Common myeloid progenitor, CD34-positive (primary cell): ENCODE data around the gene DUSP3.

Experiments
- CTCF ChIA-PET: fragments of 350-600 bp; sonication (Branson Sonifier 250); formaldehyde crosslinking; loops from one replicate; lab custom pipeline; 2021; ENCODE audit warnings: antibody characterized with exemption; lab: Charles Lee
- POLR2A ChIA-PET: fragments of 350-600 bp; sonication (Branson Sonifier 250); formaldehyde crosslinking; loops from one replicate; lab custom pipeline; 2021; ENCODE audit warnings: antibody characterized with exemption; lab: Charles Lee
- DNase-seq, 3 donors: peaks; one replicate each; pipeline versions ENCODE4 v3.0.0 to v3.0.0-alpha.2; 2013
- H3K27ac ChIP-seq, 2 experiments: 1 replicate in 1 of 2; 2 replicates in 1 of 2; pipeline ENCODE4 v1.7.0; 2013; ENCODE audit warnings: inconsistent platforms in 2 of 2, low read length in 2 of 2, mild to moderate bottlenecking in 2 of 2, low read depth in 1 of 2, moderate library complexity in 1 of 2; ENCODE audit not compliant: severe bottlenecking in 2 of 2, insufficient read depth in 1 of 2, poor library complexity in 1 of 2
- H3K27me3 ChIP-seq, 5 experiments: replicated peaks in 2 of 5; 1 replicate in 3 of 5; 2 replicates in 2 of 5; pipeline versions ENCODE4 v1.6.1 to v1.7.0; 2013; ENCODE audit warnings: low read length in 4 of 5, mild to moderate bottlenecking in 2 of 5, moderate library complexity in 2 of 5, inconsistent platforms in 1 of 5; ENCODE audit not compliant: insufficient read depth in 5 of 5, control insufficient read depth in 4 of 5
- H3K36me3 ChIP-seq, 4 experiments: 1 replicate in 2 of 4; 2 replicates in 2 of 4; pipeline versions ENCODE4 v1.6.1 to v1.7.0; 2013; ENCODE audit warnings: low read length in 3 of 4, control low read depth in 1 of 4, mild to moderate bottlenecking in 1 of 4; ENCODE audit not compliant: control insufficient read depth in 4 of 4, insufficient read depth in 4 of 4
- H3K4me1 ChIP-seq, 4 experiments: 1 replicate in 3 of 4; 2 replicates in 1 of 4; pipeline versions ENCODE4 v1.6.1 to v1.7.1; 2013; ENCODE audit warnings: low read length in 3 of 4, mild to moderate bottlenecking in 3 of 4, control low read depth in 1 of 4, inconsistent platforms in 1 of 4, moderate library complexity in 1 of 4; ENCODE audit not compliant: control insufficient read depth in 4 of 4, insufficient read depth in 4 of 4; ENCODE audit errors: control extremely low read depth in 1 of 4
- H3K4me3 ChIP-seq, 7 experiments: 1 replicate in 4 of 7; 2 replicates in 3 of 7; pipeline versions ENCODE4 v1.5.1 to v1.7.0; 2013; ENCODE audit warnings: mild to moderate bottlenecking in 7 of 7, low read length in 6 of 7, moderate library complexity in 6 of 7, inconsistent platforms in 2 of 7, low read depth in 2 of 7, control low read depth in 1 of 7; ENCODE audit not compliant: insufficient read depth in 4 of 7, control insufficient read depth in 1 of 7; ENCODE audit errors: extremely low read depth in 1 of 7
- H3K9me3 ChIP-seq, 5 experiments: 1 replicate in 4 of 5; 2 replicates in 1 of 5; pipeline versions ENCODE4 v1.6.1 to v1.7.1; 2013; ENCODE audit warnings: low read length in 4 of 5, mild to moderate bottlenecking in 2 of 5, inconsistent platforms in 1 of 5, low read depth in 1 of 5, moderate library complexity in 1 of 5; ENCODE audit not compliant: control insufficient read depth in 4 of 5, insufficient read depth in 2 of 5; ENCODE audit errors: control extremely low read depth in 1 of 5
- WGBS: methylation state at CpG from one replicate; pipeline ENCODE4 v1.1.5; 2013; ENCODE audit not compliant: insufficient coverage; 5-methylcytosine and 5-hydroxymethylcytosine counted together

Gene DUSP3

DNA sequence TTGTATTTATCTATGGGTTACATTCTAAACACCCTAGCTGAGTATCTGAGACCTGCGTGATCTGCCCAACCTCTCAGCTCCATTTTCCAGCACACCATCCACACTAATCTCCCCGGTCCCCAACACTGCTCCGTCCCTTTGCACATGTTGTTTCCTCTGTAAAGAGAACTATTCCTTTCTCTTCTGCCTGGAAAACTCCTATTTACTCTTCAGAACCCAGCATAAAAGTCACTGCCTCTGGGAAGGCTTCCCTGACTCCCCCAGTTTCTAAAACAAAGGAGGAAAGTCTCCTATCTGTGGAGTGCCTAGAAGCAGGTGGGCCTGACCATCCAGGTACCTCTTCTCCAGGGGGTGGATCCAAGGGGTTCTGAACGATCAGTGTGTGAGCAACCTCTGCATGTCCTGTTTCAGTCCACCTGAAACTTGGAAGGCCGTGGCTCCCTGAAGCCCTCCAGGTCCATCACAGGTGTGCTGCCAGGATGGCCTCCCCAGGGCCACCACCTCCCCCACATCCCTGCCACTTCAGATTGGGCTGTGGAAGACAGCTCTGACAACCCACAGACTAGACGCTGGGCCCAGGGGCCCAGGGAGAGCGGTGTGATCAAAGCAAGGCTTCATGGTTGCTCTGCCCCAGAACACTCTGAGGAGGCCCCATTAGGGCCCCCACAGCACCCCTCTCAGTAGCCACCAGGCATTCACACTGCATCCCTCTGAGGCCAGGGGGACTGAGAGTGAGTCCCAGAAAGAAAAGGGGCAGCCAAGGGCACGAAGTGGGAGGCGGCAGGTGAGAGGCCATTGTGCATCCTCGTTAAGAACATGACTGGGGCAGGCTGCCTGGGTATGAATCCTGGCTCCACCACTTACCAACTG lies 33.9 kb upstream of the DUSP3 start:
- Histone ChIP-seq H3K27me3 (no peaks in the 10 kb centered on the region), H3K4me3 (no peak overlapping the region)
- 100% methylated on average over 6 of the region's 10 CpGs for whole genome bisulfite sequencing

DNA sequence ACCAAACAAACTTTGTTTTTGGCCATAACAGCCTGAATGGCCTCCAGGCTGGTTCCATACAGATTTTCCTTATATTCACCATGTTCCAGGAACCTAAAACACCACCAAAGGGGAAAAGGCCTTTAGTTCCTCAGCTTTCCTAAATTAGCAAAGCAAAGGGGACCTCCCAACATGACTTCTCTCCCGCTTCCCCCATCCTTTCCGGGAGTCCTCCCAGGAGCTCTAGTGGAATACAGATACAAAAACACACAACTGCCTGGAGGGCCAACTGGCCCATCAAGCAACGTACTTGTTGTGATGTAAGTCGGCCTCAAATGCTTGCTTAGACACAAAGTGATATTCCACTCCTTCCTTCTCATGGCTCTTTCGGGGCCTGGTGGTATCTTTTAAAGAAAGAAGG lies 32.0 kb upstream of the DUSP3 start:
- Histone ChIP-seq H3K4me1 (no peaks in the 10 kb centered on the region), H3K27ac (no peak overlapping the region), H3K9me3 (no peaks in the 10 kb centered on the region), H3K4me3 (no peak overlapping the region), H3K27me3 (no peaks in the 10 kb centered on the region), H3K36me3 (peaks cover 0 to 31% (median 4%) of the 10 kb centered on the region in 4 experiments)
- ChIA-PET POLR2A (no interaction called here), CTCF (no interaction called here)
- no peak for DNase-seq
- 84% methylated on average over 5 of the region's 5 CpGs for whole genome bisulfite sequencing

More for the DNA sequence above, 33.9 kb upstream of the DUSP3 start:
- Histone ChIP-seq H3K9me3 (no peaks in the 10 kb centered on the region), H3K36me3 (peaks cover 0 to 31% (median 4%) of the 10 kb centered on the region in 4 experiments), H3K4me1 (no peaks in the 10 kb centered on the region), H3K27ac (no peak overlapping the region)
- CTCF ChIA-PET: no interaction called here
- POLR2A ChIA-PET: interaction anchor here (0.5 kb wide), 1 partner anchor 258 kb away, joined by 7 read pairs; no protein-coding TSS in a partner anchor
- no peak for DNase-seq

DNA sequence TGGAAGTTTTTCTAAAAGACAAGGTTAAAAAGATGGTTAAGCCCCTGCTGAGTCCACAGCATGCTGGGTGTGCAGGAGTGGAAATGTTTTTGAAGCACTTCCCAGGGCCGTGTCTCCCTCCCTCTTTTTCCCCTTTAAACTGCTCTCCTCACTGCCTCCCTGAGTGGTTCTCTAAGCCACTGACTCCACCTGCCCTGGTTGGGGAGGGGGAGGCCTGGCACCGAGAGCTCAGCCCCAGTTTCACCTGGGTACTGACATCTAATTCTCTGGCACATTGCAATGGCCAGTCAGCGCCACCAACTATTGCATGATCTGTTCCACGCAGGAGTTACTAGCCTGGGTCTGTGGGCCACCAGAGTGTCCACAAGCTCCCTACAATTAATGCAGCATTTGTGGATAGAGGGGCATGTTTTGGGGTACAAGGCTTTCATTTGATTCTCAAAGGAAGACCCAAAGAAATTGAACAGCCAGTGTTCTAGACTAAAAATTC lies 31.5 kb upstream of the DUSP3 start:
- no peaks in the 10 kb centered on the region for H3K27me3 ChIP-seq
- no peak overlapping the region for H3K27ac ChIP-seq
- ChIA-PET CTCF (no interaction called here), POLR2A (no interaction called here)
- H3K36me3 ChIP-seq: peaks cover 0 to 31% (median 4%) of the 10 kb centered on the region in 4 experiments
- WGBS: 80% methylated on average over 1 of the region's 4 CpGs
- DNase-seq: no peak
- H3K4me3 ChIP-seq: no peak overlapping the region
- no peaks in the 10 kb centered on the region for H3K4me1 ChIP-seq
- no peaks in the 10 kb centered on the region for H3K9me3 ChIP-seq

DNA sequence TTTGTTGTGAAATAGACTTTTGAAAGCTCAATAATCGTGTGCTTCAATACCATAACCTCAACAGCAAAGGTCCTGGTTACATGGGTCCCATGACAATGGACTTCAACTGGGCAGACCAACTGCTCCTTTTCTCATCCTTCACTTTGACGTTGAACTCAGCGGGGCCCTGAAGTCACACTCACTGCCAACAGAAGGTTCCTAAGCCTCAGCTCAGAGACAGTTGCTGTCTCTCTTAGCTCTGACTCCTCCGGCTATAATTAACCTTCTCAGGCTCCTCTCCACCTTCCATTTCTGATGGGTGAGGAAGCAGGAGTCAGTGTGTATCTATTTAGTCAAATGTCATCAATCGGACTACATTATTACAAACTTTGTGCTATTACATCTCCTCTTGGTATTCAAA lies 30.3 kb upstream of the DUSP3 start:
- ChIA-PET POLR2A (no interaction called here), CTCF (no interaction called here)
- no peak for DNase-seq
- H3K4me3 ChIP-seq: no peak overlapping the region
- no peaks in the 10 kb centered on the region for H3K4me1 ChIP-seq
- H3K36me3 ChIP-seq: peaks cover 0 to 30% (median 4%) of the 10 kb centered on the region in 4 experiments
- WGBS: 100% methylated on average over 2 of the region's 5 CpGs
- no peak overlapping the region for H3K27ac ChIP-seq
- no peaks in the 10 kb centered on the region for H3K27me3 ChIP-seq
- no peaks in the 10 kb centered on the region for H3K9me3 ChIP-seq

DNA sequence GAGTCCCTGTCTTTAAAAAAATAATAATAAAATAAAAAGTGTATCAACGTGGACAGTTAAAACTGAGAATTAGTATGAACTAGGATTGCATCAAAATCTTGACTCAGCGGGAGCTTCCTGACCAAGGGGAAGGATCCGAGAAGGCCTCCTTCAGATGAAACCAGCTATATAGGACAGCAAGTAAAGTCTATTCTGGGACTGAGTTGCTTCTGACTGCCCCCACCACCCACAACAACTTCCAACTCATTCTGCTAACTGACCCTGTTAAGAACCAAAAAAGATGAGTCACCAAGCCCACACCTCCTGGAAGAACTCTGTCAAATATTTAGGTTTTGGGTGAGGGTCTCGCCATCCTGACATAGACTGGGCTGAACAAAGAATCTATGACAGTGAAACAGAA lies 29.3 kb upstream of the DUSP3 start:
- Histone ChIP-seq H3K4me1 (no peaks in the 10 kb centered on the region), H3K27me3 (no peaks in the 10 kb centered on the region), H3K27ac (no peak overlapping the region), H3K9me3 (no peaks in the 10 kb centered on the region), H3K36me3 (peaks cover 0 to 21% (median under 1%) of the 10 kb centered on the region in 4 experiments), H3K4me3 (no peak overlapping the region)
- CTCF ChIA-PET: interaction anchor here (1.6 kb wide), 1 partner anchor 38 kb away, joined by 4 read pairs; the partner anchor contains the start of gene CD300LG
- DNase-seq: no peak
- WGBS: 100% methylated on average over 3 of the region's 4 CpGs
- POLR2A ChIA-PET: no interaction called here

DNA sequence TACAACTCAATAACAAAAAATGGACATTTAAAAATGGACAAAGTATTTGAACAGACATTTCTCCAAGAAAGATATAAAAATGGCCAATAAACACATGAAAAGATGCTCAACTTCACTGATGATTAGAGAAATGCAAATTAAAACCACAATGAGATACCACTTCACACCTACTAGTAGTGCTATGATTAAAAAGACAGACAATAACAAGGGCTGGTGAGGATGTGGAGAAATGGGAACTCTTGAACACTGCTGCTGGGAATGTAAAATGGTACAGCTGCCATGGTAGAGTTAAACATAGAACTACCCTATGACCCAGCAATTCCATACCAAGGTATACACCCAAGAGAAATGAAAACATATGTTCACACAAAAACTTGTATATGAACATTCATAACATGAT lies 26.3 kb upstream of the DUSP3 start:
- CTCF ChIA-PET: no interaction called here
- Histone ChIP-seq H3K4me1 (peaks cover 0 to 5% (median 0%) of the 10 kb centered on the region in 4 experiments), H3K27ac (no peak overlapping the region), H3K27me3 (no peaks in the 10 kb centered on the region), H3K9me3 (no peaks in the 10 kb centered on the region), H3K4me3 (no peak overlapping the region), H3K36me3 (peaks cover 0 to 12% (median 0%) of the 10 kb centered on the region in 4 experiments)
- DNase-seq: no peak
- POLR2A ChIA-PET: no interaction called here

DNA sequence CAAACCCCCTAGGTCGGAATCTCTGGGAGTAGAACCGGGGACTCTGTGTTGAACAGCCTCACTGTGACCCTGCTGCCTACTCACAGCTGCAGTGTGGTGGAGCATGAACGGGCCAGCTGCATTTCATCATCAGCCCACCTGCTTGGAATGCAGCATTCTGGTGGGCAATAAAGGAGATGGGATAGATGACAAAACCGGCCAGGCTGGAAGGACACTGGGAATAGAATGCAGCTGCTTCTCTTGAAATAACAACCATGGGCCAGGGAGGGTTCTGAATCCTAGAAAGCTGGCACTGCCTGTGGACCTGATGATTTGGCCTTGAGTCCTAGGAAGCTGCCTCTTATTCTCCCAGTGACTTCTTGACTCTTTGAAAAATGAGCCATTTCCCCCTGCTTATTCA lies 25.0 kb upstream of the DUSP3 start:
- WGBS: 84% methylated on average over 3 of the region's 4 CpGs

More for the DNA sequence above, 25.0 kb upstream of the DUSP3 start:
- Histone ChIP-seq H3K4me3 (no peak overlapping the region), H3K27me3 (no peaks in the 10 kb centered on the region), H3K9me3 (no peaks in the 10 kb centered on the region), H3K27ac (no peak overlapping the region), H3K4me1 (peaks cover 0 to 5% (median 0%) of the 10 kb centered on the region in 4 experiments), H3K36me3 (peaks cover 0 to 6% (median 0%) of the 10 kb centered on the region in 4 experiments)
- ChIA-PET CTCF (interaction anchor here (0.6 kb wide), 1 partner anchor 357 kb away, joined by 6 read pairs; no protein-coding TSS in a partner anchor), POLR2A (no interaction called here)
- no peak for DNase-seq
